NCI-H510A treated with DMSO at 0.1 percent for 48 hours (cell line): ENCODE data around the gene TPPP3.
A peak's percentile ranks its signal among the peaks of the same experiment; 100 is the strongest.

ENCODE experiments used
- DNase-seq: peaks from one replicate; lab custom pipeline; 2025; lab: John Stamatoyannopoulos, UW

TPPP3 gene

GRCh38 chr16:67404740-67405226 lies 11.5 kb upstream of the TPPP3 start:
- peak; percentile 87 for DNase-seq

- no peak for DNase-seq
Measured at GRCh38 chr16:67403976-67404555, 10.8 kb upstream of the TPPP3 start.

DNA sequence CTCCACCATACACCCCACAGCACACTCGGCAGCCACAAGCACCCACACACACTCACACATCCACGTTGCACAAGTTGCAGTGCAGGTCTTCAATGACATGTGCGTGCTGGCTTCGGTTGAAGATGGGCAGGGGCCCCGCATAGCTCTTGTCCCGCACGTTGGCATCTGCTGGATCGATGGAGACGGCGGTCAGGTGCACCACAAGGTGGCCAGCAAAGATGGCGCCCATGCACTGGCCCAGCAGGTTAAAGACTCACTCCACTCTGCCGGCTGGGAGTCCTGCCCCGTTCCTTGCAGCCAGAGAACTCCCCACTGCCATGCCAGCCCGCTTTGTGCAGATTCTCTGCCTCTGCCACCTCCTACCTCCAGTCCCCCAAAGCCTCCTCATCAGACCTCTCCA lies 7.6 kb upstream of the TPPP3 start:
- no peak for DNase-seq

- peak; percentile 31 for DNase-seq
Measured at GRCh38 chr16:67399749-67400704, 6.7 kb upstream of the TPPP3 start.

- no peak for DNase-seq
Measured at GRCh38 chr16:67399218-67399733, 6.0 kb upstream of the TPPP3 start.

GRCh38 chr16:67398546-67399217 lies 5.4 kb upstream of the TPPP3 start:
- DNase-seq, result no peak

DNA sequence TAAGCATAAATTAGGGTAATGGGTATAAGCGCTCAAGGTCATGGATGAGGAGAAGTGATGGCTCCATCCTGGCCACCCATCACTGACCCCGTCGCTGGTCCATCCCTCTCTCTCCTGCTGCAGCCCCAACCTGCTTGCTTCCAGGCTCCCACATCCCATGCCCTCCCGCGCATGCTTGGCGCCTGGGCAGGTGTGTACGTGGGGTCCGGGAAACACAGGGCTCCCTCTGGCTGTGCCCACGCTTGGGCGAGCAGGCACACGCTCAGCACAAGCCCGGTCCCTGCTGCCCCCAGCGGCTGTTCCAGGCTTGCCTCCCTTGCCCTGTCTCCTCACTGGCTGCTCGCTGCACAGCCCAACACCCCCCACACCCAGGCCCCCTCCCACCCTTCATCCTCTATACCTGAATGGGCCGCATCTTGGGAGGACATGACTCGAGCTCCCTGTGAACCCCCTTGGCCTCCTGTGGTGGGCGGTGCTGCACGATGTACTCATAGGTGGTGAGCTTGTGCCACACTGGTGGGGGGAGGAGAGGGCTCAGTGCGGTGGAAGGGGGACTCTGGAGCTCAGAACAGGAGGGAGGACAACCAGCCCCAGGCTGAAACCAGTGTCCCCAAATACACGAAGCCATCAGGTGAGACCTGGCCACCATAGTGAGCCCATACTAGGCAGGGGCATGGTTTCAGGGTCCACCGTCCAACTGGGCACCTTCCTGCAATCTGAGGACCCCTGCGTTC lies 4.7 kb upstream of the TPPP3 start:
- DNase-seq, result no peak

DNA sequence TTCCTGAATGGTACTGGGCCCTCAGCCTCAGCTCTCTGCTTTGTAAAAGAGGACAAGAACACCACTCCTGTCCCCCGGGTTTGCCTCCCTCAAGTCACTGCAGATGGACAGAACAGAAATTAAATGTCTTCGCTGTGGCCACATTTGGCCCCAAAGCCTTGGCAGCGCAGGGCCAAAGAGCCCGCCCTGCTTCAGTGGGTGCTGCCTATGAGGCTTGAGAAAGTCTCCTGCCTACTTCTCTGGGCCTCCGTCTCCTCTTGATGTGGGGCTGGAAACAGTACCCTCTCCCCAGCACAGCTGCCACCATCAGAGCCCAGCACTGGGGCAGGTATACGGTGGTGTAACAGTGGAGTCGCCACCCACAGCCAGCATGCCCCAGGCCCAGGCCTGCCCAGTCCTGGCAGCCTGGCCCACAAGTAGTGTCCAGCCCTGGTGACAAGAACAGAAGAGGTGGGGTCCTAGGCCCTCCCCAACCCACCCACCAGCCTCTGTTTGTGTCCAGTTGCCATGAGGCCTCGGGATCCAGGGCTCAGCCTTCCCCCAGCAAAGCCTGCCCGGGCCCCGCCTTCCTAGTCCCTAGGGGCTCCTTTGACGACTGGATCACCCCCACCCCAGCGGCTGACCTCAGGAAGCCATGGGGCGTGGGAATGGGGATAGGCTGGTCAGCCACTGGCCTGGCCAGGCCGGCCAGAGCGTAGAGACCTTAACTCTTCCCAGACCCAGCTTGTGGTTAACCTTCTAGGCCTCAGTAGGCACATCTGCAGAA lies 3.9 kb upstream of the TPPP3 start:
- no peak for DNase-seq

DNA sequence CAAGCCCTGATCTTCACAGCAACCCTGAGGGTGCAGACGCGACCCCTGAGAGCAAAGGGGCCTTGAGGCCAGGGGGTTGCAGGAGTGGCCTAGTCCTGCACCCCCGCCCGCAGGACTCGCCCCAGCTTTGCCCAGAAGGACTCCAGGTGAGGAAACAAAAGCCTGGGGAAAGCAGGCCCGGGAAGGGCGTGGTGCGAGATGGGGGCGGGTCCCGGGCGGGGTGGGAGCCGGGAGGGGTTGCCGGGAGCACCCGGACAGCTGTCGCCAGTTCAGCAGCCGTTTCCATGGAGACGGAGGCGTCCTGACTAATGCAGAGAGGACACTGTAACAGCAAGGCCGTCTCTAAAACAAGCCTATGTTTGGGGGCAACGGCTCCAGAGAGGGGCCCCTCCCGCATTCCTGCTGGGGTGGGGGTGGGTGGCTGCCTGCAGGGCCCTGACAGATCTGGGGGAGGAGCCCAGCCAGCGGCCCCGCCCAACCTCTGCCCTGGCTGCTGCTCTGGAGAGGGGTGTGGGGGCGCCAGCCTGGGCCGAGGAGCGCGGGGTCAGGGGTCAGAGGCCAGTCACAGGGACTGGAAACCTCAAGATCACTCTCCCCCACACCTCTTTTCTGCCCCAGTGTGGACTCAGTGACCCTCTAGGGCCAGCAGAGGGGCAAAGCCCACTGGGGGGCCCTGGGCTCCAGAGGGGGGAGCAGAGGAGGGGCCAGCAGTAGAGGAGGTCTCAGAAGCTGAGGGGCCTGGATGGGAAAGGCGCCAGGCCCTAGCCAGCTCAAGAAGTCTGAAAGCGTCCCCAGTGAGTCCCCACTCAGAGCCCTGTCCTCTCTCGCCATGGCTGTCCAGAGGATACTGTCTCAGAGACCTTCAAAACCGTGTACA lies 3.1 kb upstream of the TPPP3 start:
- DNase-seq, result peak; percentile 58

DNA sequence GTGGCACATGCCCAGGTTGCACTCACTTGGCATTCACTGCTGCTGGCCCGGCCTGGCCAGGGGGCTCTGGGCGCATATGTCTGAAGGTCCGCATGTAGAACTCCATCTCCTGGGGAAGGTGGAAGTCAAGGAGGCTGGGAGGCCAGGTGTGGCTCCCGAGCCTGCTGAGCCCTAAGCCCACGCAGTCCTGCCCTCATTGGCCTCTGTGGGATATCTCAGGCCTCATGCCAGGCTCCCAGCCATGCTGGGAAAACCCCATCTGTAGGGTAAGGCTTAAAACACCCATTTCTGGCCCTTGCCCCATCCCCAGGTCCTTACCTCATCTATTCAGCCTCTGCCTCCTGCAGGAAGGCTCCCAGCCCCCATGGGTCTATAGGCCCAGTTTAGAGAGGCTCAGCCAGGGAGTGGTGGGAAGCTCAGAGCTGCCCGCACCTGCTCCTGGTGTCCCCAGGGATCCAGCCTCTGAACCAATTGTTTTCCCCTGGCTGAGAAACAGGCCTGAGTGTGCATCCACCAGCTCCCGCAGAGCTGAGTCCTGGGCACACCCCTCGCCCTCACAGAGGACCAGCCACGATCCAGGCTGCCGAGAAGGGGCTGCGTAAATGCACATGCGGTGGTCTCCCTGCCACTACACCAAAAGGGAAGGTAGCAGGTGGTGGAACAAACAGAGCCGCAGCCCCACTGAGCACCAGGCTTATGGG lies 2.3 kb upstream of the TPPP3 start:
- peak; percentile 48 for DNase-seq

DNA sequence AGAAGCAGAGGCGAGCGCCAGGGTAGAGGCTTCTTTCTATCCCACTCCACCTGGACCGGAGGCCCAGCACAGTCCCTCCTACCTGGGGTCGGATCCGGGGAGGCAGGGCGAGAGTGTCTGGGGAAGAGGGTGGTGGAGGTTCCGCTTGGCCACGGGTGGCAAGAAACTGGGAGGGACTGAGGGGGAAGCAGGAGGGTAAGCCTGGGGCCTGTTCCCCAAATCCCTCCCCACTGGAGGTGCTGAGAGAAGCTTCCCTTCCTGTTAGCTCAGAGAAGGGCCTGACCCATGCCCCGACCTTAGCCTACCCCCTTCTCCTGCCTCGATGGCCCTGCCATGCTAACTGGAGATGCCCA lies 1.8 kb upstream of the TPPP3 start:
- DNase-seq, result no peak

GRCh38 chr16:67394155-67395104 lies 1.1 kb upstream of the TPPP3 start:
- no peak for DNase-seq

DNA sequence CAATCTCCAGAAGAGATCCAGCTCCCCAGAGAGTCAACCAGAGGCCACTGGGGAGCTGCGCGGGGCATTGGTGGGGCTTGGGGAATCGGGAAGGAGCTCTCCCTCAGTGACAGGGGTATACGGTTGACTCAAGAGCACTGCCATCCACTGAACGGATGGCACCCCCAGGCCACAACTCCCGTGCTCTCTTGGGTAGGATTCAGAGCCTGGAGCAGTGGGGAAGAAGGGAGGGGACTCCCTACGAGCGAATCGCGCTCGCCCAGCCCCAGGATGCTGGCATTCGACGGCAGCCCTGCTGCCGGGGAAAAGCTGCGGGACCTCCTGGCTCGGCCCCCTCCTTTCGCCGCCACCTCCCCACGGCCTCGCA lies 473 bp upstream of the TPPP3 start:
- no peak for DNase-seq

DNA sequence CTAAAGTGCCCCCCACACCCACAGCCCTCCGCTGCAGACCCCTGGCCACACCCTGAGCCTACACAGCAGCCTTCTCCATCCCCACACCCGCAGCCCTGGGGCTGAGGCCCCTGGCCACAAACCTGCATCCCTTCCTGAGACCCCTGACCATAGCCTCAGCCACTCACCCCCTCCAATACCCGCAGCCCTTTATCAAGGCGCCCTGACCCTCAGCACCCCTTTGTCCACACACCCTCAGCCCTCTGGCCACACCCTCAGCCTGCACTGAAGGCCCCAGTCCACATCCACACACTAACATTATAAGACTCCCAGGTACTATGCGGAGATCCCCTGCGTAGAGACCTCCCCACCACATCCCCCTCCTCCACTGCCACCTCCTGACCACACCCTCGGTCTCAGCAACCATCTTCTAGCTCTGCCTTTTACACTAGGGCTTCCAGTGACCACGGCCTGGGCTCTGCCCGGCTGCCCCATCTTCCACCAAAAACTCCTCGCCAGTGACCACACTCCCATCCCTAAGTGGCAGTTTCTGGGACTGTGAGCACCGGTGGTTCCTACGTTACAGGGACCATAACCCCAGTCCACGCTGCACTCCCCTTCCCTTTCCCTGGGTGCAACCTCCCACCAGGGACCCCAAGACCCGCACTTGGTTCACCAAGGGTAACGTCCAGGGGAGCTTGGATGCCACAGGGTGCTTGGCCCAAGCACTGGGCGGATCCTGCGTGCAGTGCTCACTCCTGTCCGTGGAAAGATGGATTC lies 818 bp downstream of the TPPP3 start:
- DNase-seq, result no peak

DNA sequence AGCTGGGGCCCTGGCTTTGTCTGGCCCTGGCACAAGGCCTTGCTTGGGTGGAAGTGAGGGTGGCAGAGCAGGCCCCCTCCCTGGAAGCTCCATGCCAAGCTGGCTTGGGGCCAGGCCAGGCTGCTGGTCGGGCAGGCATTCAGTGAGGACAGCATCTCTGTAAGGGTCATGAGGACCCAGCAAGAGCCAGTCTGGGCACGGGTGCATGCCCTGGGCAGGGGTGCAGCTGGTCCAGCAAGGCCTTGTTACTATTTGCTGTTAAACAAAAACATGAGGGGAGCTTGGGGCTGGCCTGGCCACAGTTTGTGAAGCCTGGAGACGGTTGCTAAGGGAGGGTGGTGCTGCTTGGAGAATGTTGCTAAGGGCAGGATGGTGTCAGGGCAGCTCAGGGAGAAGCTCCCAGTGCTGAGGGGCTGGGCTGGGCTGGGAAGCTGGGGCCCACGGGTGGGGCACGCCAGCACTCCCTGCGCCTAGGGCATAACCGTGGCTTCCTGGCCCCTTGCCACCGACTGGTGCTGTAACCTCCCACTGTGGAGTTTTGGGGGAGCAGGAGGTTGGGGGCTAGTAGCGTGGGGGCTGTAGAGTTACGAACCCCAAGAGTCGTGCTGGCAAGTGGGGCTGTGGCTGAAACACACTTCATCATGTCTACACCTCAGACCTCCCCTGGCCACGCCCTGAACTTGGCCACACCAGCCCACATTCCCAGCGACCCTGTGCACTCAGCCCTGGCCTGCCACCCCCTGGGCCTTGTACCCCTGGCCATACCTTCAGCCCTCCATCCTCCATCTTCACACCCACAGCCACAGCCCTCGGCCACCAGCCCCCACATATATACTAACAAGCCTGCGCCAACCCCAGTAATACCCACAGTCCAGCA lies 1.6 kb downstream of the TPPP3 start:
- no peak for DNase-seq

DNA sequence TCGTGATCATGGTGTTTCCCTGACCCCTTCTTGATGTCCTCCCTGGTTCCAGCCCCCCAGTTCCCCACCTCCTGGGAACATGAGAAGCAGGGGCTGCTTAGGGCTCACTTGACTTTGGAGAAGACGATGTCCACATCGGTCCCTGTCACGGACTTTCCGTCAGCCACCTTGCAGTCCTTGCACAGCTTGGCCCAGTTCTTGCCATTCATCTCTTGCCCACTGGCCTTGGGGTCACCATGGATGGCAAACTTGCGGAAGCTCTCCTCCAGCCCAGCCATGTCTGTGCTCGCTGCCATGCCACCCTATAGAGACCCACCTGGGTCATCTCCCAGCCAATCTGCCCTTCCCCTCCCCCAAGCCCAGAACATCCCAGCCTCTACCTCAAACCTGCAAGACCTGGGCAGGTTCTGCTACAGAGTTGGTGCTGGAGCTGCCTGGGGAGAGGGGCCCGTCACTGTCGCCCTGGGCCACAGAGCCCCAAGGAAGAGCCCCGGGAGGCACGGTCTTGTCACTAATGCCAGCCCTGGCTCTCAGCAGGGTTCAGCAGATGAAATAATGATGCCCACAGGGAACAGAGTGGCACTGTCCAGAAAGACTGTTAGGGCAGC lies 2.4 kb downstream of the TPPP3 start:
- no peak for DNase-seq
